Measurements from ENCODE around the gene FGGY.
"Not testable (repeated sequence)": the region's sequence is repeated elsewhere in the genome, so short reads cannot be mapped to it uniquely, and the experiment has no call there.

Gene FGGY

GRCh38 chr1:59289570-59289969 lies 7.3 kb upstream of the FGGY start:
- no peak for DNase-seq

GRCh38 chr1:59290193-59290949 lies 6.5 kb upstream of the FGGY start:
- DNase-seq = no peak

DNA sequence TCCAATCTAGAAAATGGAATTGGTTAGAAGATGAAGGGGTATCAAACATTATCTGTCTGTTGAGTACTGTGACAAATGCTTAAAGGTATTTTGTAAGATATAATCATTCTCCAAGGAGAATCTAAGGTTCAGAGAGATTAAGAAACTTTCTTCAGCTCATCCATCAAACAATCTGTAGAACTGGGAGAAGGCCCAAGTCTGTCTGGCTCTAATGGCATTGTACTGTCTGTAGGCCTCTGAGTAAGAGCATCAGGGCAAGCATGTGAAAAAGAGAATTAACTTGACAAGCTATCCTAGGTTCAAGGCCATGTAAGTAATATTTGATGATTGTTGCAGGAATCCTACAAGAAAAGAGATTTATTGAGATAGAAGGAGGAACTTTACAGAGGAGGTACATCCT lies 5.3 kb upstream of the FGGY start:
- DNase-seq = no peak

- no peak for DNase-seq
These were observed 4.3 kb upstream of the FGGY start for GRCh38 chr1:59292562-59292961.

GRCh38 chr1:59293206-59293605 lies 3.7 kb upstream of the FGGY start:
- no peak for DNase-seq

- no peak for DNase-seq
These were observed 3.0 kb upstream of the FGGY start for GRCh38 chr1:59293849-59294248.

GRCh38 chr1:59294423-59294822 lies 2.5 kb upstream of the FGGY start:
- no peak for DNase-seq

DNA sequence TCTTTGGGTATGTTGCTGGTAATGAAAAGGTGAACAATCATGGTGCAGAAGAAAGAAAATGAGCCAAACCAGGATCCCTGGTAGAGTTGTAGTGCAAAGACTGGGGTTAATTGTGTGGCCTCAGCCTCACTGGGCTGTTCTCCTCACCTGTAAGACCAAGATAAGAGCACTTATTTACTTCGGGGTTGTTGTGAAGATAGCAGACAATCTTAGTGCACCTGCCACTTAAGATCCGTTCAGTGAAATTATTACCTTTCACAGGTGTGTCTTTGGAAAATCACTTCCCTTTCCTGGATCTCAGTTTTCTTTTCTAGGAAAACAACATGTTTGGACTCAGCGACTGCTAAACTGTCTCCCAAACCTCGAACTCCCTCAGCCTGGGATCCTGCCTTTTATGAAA lies 1.3 kb upstream of the FGGY start:
- no peak for DNase-seq

DNA sequence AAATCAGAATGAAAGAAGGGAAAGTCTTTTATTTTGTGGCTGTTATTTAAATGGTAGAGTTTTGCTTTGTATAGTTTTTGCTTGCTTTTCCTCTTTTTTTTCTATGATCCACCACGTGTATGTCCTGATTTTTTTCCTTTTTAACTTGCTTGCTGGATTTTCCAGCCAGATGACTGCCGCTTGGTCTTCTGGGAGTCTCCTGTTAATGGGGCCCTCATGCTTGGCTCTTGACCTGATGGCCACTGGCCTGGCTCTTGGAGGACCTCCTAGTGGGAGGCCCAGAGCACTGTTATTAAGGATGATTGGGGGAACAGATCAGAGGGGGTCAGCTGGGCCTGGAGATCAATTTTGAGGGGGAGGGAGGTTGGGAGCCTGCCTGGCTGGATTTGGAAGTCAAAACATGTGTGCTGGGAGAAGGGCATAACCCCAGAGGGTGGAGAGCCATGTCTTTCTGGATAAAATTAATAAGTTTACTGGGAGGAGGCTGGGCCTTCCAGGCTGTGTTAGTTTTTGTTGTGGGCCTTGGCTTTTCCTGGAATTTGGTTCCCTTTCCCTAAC lies 1.2 kb downstream of the FGGY start:
- DNase-seq = no peak

- no peak for DNase-seq
These were observed 1.9 kb downstream of the FGGY start for GRCh38 chr1:59298710-59299346.

DNA sequence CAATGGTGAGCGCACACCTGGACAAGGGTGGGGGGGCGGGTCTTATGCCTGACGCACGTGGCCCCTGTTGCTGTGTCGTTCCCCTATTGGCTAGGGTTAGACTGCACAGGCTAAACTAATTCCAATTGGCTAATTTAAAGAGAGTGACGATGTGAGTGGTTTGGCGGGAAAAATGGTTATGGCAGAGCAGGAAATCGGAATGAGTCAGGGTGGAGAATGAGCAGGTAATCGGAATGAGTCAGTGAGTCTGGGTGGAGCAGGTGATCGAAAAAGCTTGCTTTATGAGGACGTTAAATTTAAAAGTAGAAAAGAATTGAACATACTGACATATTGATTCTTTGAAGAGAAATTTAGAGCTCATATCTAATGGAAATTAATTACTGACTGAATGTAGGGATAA lies 2.8 kb downstream of the FGGY start:
- DNase-seq = not testable (repeated sequence)

GRCh38 chr1:59302297-59302696 lies 5.4 kb downstream of the FGGY start:
- DNase-seq = no peak

DNA sequence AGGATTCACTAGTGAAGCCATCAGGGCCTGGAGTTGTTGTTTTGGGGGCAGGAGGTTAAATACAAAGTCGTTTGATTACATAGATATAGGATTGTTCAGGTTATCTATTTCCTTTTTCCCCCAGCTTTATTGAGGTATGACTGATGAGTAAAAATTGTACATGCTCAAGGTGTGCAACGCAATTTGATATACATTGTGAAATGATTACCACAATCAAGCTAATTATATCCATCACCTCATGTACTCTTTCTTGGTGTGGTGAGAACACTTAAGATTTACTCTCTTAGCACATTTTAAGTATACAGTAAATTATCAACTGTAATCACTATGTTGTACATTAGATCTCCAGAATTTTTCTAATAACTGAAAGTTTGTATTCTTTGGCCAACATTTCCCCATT lies 6.0 kb downstream of the FGGY start:
- DNase-seq = no peak

DNA sequence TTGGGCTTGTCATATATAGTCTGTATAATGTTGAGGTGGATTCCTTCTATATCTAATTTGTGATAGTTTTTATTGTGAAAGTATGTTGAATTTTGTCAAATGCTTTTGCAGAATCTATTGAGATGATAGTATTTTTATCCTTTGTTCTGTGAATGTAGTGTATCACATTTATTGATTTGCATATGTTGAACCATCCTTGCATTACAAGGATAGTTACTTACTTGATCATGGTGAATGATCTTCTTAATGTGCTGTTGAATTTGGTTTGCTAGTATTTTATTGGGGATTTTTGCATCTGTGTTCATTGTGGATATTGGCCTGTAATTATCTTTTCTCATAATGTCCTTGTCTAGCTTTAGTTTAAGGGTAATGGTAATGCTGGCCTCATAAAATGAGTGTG lies 8.3 kb downstream of the FGGY start:
- DNase-seq = no peak

DNA sequence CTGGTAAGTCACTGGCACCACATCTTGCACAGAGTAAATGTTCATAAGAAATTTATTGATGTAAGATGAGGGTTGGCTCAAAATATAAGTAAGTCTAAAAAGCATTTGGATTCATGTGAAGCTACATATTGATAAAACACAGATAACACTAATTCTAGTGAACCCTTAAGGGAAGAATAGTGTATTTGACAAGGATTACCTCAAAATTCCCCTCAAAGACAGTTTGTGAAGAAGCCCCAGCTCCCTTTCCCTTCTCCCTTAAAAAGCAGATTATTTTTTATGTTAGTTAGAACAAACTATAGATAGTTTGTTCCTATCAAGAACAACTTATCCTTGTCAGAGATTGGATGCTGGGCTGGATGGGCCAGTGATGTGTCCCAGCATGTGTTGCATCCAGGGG lies 10.7 kb downstream of the FGGY start:
- DNase-seq = no peak

DNA sequence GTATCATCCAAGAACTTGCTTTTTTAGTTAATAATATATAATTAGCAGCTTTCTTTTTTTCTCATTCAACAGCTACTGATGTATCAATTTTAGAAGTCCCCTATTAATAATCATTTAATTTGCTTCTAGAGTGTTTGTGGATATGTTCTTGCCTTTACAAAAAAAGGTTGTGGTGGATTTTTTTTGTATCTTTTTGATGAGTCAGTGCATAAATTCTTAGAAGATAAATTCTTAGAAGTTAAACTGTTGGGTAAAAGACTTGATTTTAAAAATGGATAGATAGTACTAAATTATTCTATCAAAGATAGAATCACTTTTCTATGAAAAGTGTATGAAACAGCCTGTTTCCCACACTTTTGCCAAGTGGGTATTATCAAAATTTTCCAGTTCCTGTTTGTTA lies 11.9 kb downstream of the FGGY start:
- DNase-seq = no peak

GRCh38 chr1:59309392-59309791 lies 12.5 kb downstream of the FGGY start:
- no peak for DNase-seq

DNA sequence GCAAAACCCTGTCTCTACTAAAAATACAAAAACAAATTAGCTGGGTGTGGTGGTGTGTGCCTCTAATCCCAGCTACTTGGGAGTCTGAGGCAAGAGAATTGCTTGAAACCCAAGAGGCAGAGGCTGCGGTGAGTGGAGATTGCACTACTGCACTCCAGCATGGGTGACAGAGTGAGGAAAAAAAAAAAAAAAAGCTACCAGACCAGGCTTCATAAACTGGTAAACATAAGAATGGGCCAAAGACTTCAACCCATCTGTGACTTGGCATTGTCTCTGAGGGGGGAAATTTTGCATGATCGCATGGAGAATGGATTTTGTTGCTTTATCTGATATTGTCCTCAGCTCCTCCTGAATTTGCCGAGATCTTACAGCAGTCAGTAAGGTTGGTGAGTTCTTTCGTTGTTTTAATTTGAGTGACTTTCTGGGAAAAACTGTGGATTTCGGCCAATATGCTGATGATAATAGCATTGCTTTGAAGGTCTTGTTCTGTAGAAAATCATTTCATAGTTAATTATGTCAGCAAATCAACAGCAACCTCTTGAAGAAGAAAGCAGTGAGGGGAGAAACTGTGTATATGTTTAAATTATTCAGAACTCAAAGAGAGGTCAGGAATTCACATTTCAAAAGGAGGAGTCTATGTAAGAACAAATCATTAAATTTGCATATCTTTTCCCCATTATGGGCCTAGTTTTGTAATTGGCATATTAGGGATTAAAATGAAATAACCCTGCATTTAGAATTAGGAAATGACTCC lies 13.1 kb downstream of the FGGY start:
- no peak for DNase-seq

GRCh38 chr1:59310549-59311250 lies 13.8 kb downstream of the FGGY start:
- no peak for DNase-seq

DNA sequence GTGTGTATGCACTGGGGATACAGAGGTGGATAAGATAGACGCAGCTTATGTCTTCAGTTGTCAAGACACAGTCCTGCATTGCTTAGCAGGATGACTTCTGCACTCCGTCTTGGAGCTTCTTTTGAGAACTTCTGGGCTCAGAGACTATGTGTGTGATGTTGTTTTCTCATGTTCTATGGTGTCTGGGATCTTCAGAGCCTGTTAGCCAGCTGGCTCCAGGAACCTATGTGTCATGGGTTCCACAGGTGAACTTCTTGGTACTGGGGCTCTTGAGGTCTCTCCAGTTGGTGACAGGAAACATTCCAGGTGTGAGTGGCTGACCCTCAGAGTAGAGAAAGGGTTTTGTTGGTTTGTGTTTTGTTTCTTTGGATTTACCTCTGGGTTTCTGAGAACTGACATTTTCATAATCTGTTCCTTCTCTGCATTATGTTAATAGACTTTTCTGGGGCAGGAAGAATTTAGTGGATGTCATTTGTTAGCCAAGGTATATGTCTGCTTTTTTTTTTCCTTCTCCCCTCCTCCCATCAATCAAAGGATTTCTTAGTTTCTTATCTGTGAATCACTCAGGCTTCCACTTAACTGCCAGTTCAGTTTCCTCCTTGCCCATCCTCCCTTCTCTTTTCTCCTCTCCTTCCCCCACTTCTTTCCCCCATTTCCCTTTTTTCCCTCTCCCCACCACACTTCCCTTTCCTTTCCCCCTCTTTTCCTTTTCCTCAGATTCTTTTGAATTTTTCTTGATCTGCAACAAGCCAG lies 18.1 kb downstream of the FGGY start:
- DNase-seq = no peak

- DNase-seq = no peak
These were observed 18.9 kb downstream of the FGGY start for GRCh38 chr1:59315529-59316463.

Measured in activated T-cell treated with anti-CD3 and anti-CD28 coated beads, Interleukin-2, amount 50 U/mL, for 1 hour (primary cell).